WTC11 (cell line): ENCODE results near the gene SPOCK1. TPM values are rescaled to one million over a fixed set of nuclear protein-coding genes. Genes with fewer than 3 reads are reported as not detected.

ENCODE experiments used
- ATAC-seq: fragments of 200-7000 bp; cut with Tn5 transposase; 2 replicates; pipeline ENCODE4 v1.10.0; 2021; ENCODE audit warnings: mild to moderate bottlenecking, moderate library complexity
- CTCF ChIA-PET: fragments of 300-600 bp; sonication (Branson Sonifier 250); formaldehyde crosslinking; loops from one replicate; lab custom pipeline; 2021; ENCODE audit warnings: antibody characterized with exemption; lab: Charles Lee
- POLR2A ChIA-PET: fragments of 350-600 bp; sonication (Branson Sonifier 250); formaldehyde crosslinking; loops from one replicate; lab custom pipeline; 2021; ENCODE audit warnings: antibody characterized with exemption; lab: Charles Lee
- DNase-seq: peaks from one replicate; pipeline ENCODE4 v3.0.0; 2021; ENCODE audit warnings: low spot score
- H3K27ac Mint-ChIP-seq: 2 replicates; pipeline ENCODE4 v1.8.0; 2021; ENCODE audit warnings: mixed read lengths
- H3K27me3 Mint-ChIP-seq: 2 replicates; pipeline ENCODE4 v1.8.0; 2021; ENCODE audit warnings: low read depth, mild to moderate bottlenecking, moderate library complexity, mixed read lengths
- H3K36me3 Mint-ChIP-seq: 2 replicates; pipeline ENCODE4 v1.8.0; 2021; ENCODE audit warnings: mixed read lengths
- H3K4me1 Mint-ChIP-seq: 2 replicates; pipeline ENCODE4 v1.8.0; 2022; ENCODE audit warnings: mixed read lengths
- H3K4me3 Mint-ChIP-seq: 2 replicates; pipeline ENCODE4 v1.8.0; 2021; ENCODE audit warnings: mild to moderate bottlenecking, moderate library complexity, mixed read lengths
- H3K9me3 Mint-ChIP-seq: 2 replicates; pipeline ENCODE4 v1.8.0; 2021; ENCODE audit warnings: mixed read lengths
- CREM ChIP-seq: sonication (generic); formaldehyde crosslinking; IDR thresholded peaks from 2 replicates; pipeline ENCODE4 v1.8.1; 2022; ENCODE audit warnings: mild to moderate bottlenecking, missing genetic modification reagents, moderate library complexity
- CTCF ChIP-seq: fragments of 200-600 bp; IDR thresholded peaks from 2 replicates; pipeline ENCODE4 v1.8.0; 2022; ENCODE audit warnings: antibody characterized with exemption
- E2F5 ChIP-seq: sonication (generic); formaldehyde crosslinking; IDR thresholded peaks from 2 replicates; pipeline ENCODE4 v1.8.1; 2022; ENCODE audit warnings: mild to moderate bottlenecking, moderate library complexity, missing genetic modification reagents
- FOXP1 ChIP-seq: sonication (generic); formaldehyde crosslinking; IDR thresholded peaks from 2 replicates; pipeline ENCODE4 v1.8.0; 2022; ENCODE audit warnings: missing genetic modification reagents, mild to moderate bottlenecking, moderate library complexity, borderline replicate concordance
- NFYB ChIP-seq: sonication (generic); formaldehyde crosslinking; conservative IDR thresholded peaks from 2 replicates; pipeline ENCODE4 v1.8.0; 2022; ENCODE audit warnings: low read depth, missing genetic modification reagents
- NR1H2 ChIP-seq: sonication (generic); formaldehyde crosslinking; IDR thresholded peaks from 2 replicates; pipeline ENCODE4 v1.9.0; 2021; ENCODE audit warnings: mild to moderate bottlenecking, moderate library complexity, missing genetic modification reagents
- OVOL2 ChIP-seq: fragments of 250-450 bp; sonication (Bioruptor Pico); IDR thresholded peaks from 2 replicates; pipeline ENCODE4 v1.9.0; 2021; ENCODE audit warnings: mild to moderate bottlenecking, borderline replicate concordance
- PRDM15 ChIP-seq: sonication (generic); formaldehyde crosslinking; IDR thresholded peaks from 2 replicates; pipeline ENCODE4 v1.8.0; 2022; ENCODE audit warnings: missing genetic modification reagents
- USF2 ChIP-seq: sonication (generic); formaldehyde crosslinking; IDR thresholded peaks from 2 replicates; pipeline ENCODE4 v1.8.1; 2023; ENCODE audit warnings: mild to moderate bottlenecking, missing genetic modification reagents, moderate library complexity
- ZNF219 ChIP-seq: sonication (generic); formaldehyde crosslinking; IDR thresholded peaks from 2 replicates; pipeline ENCODE4 v1.8.0; 2023; ENCODE audit warnings: missing genetic modification reagents, mild to moderate bottlenecking, borderline replicate concordance
- ZNF396 ChIP-seq: fragments of 250-450 bp; sonication (Bioruptor Pico); IDR thresholded peaks from 2 replicates; pipeline ENCODE4 v1.8.0; 2021; ENCODE audit warnings: mild to moderate bottlenecking, moderate library complexity, borderline replicate concordance
- total RNA-seq: library from RNA; stranded (reverse); gene quantifications from 3 replicates; pipeline ENCODE4 v1.2.3, GENCODE V29; 2021

SPOCK1 gene
- total RNA-seq, 1 experiment from 2014 or later = 15.2 TPM

- no peak for DNase-seq
Measured at GRCh38 chr5:137300411-137301240, 198.5 kb downstream of the SPOCK1 start.

More at GRCh38 chr5:137300411-137301240, 198.5 kb downstream of the SPOCK1 start:
- no peaks in the 10 kb centered on the region for H3K9me3 Mint-ChIP-seq
- no peak for ATAC-seq
- TF ChIP-seq ZNF219 (no peak), CREM (CRISPR knock-in tag) (no peak), PRDM15 (CRISPR knock-in tag) (no peak), USF2 (CRISPR knock-in tag) (no peak), NR1H2 (CRISPR knock-in tag) (no peak), OVOL2 (CRISPR knock-in tag) (no peak), E2F5 (CRISPR knock-in tag) (no peak), FOXP1 (CRISPR knock-in tag) (no peak), ZNF396 (CRISPR knock-in tag) (no peak), CTCF (no peak), NFYB (CRISPR knock-in tag) (no peak)
- H3K4me1 Mint-ChIP-seq = peaks cover 14% of the 10 kb centered on the region
- no peaks in the 10 kb centered on the region for H3K36me3 Mint-ChIP-seq
- no peak overlapping the region for H3K4me3 Mint-ChIP-seq
- H3K27me3 Mint-ChIP-seq = no peaks in the 10 kb centered on the region
- ChIA-PET POLR2A (no interaction called here), CTCF (interaction anchor here (1.1 kb wide), 1 partner anchor 20 kb away, joined by 4 read pairs; no protein-coding TSS in a partner anchor)
- H3K27ac Mint-ChIP-seq = no peak overlapping the region
